ENCODE measurements around the gene AHNAK2.
"Not testable (repeated sequence)": the region's sequence is repeated elsewhere in the genome, so short reads cannot be mapped to it uniquely, and the experiment has no call there.

AHNAK2 gene

DNA sequence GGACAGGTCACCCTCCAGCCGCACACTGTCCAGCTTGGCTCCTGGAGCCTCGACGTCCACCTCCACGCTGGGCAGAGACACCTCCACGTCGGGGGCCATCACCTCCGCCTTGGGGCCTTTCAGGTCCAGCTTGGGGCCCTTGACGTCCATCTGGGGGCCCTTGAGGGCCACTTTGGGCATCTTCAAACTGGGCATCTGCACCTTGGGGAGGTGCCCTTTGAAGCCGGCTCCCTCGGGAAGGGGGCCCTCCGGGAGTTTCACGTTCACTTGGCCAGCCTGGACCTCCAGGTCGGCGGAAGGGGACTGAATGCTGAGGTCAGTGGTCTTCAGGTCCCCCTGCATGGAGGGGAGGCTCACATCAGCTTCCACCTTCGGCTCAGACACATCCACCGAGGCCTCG lies 28.2 kb downstream of the AHNAK2 start:
- DNase-seq: no peak

DNA sequence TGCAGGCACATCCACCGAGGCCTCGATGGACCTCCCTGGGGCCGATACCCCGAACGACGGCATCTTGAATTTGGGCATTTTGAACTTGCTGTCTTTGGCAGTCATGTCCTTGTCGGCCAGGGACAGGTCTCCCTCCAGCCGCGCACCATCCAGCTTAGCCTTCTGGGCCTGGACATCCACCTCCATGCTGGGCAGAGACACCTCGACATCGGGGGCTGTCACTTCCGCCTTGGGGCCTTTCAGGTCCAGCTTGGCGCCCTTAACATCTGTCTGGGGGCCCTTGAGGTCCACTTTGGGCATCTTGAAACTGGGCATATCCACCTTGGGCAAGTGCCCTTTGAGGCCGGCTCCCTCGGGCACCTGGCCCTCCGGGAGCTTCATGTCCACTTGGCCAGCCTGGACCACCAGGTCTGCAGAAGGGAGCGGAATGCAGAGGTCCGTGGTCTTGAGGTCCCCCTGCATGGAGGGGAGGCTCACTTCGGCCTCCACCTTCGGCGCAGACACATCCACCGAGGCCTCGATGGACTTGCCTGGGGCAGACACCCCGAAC lies 28.7 kb downstream of the AHNAK2 start:
- DNase-seq: not testable (repeated sequence)

DNA sequence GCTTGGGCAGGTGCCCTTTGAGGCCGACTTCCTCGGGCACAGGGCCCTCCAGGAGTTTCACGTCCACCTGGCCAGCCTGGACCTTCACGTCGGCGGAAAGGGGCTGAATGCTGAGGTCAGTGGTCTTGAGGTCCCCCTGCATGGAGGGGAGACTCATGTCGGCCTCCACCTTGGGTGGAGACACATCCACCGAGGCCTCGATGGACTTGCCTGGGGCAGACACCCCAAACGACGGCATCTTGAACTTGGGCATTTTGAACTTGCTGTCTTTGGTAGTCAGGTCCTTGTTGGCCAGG lies 29.5 kb downstream of the AHNAK2 start:
- DNase-seq: no peak

- not testable (repeated sequence) for DNase-seq
Observed at GRCh38 chr14:104947881-104948735, 30.1 kb downstream of the AHNAK2 start.

GRCh38 chr14:104947201-104947600 lies 31.0 kb downstream of the AHNAK2 start:
- DNase-seq: not testable (repeated sequence)

- DNase-seq: not testable (repeated sequence)
Observed at GRCh38 chr14:104945986-104946965, 31.9 kb downstream of the AHNAK2 start.

- not testable (repeated sequence) for DNase-seq
Observed at GRCh38 chr14:104945266-104945665, 32.9 kb downstream of the AHNAK2 start.

- DNase-seq: not testable (repeated sequence)
Observed at GRCh38 chr14:104944436-104945205, 33.6 kb downstream of the AHNAK2 start.

DNA sequence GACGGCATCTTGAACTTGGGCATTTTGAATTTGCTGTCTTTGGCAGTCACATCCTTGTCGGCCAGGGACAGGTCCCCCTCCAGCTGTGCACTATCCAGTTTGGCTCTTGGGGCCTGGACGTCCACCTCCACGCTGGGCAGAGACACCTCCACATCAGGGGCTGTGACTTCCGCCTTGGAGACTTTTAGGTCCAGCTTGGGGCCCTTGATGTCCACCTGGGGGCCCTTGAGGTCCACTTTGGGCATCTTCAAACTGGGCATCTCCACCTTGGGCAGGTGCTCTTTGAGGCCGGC lies 34.2 kb downstream of the AHNAK2 start:
- DNase-seq: not testable (repeated sequence)

DNA sequence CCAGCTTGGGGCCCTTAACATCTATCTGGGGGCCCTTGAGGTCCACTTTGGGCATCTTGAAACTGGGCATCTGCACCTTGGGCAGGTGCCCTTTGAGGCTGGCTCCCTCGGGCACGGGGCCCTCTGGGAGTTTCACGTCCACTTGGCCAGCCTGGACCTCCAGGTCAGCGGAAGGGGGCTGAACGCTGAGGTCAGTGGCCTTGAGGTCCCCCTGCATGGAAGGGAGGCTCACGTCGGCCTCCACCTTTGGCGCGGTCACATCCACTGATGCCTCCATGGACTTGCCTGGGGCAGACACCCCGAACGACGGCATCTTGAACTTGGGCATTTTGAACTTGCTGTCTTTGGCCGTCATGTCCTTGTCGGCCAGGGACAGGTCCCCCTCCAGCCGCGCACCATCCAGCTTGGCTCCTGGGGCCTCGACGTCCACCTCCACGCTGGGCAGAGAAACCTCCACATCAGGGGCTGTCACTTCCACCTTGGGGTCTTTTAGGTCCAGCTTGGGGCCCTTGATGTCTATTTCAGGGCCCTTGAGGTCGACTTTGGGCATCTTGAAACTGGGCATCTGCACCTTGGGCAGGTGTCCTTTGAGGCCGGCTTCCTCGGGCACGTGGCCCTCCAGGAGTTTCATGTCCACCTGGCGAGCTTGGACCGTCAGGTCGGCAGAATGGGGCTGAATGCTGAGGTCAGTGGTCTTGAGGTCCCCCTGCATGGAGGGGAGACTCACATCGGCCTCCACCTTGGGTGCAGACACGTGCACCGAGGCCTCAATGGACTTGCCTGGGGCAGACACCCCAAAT lies 34.8 kb downstream of the AHNAK2 start:
- not testable (repeated sequence) for DNase-seq

GRCh38 chr14:104942586-104942985 lies 35.6 kb downstream of the AHNAK2 start:
- no peak for DNase-seq

DNA sequence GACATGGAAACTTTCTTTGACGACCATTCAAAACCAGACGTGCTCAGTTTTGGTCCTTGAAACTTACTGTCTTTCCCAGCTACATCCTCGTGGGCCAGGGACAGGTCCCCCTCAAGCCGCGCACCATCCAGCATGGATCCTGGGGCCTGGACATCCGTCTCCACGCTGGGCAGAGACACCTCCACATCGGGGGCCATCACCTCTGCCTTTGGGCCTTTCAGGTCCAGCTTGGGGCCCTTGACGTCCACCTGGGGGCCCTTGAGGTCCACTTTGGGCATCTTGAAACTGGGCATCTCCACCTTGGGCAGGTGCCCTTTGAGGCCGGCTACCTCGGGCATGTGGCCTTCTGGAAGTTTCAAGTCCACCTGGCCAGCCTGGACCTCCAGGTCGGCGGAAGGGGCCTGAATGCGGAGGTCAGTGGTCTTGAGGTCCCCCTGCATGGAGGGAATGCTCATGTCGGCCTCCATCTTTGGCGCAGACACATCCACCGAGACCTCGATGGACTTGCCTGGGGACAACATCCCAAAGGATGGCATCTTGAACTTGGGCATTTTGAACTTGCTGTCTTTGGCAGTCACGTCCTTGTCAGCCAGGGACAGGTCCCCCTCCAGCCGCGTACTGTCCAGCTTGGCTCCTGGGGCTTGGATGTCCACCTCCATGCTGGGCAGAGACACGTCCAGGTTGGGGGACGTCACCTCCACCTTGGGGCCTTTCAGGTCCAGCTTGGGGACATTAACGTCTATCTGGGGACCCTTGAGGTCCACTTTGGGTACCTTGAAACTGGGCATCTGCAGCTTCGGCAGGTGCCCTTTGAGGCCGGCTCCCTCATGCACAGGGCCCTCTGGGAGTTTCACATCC lies 36.4 kb downstream of the AHNAK2 start:
- DNase-seq: no peak

GRCh38 chr14:104940526-104941150 lies 37.5 kb downstream of the AHNAK2 start:
- no peak for DNase-seq

DNA sequence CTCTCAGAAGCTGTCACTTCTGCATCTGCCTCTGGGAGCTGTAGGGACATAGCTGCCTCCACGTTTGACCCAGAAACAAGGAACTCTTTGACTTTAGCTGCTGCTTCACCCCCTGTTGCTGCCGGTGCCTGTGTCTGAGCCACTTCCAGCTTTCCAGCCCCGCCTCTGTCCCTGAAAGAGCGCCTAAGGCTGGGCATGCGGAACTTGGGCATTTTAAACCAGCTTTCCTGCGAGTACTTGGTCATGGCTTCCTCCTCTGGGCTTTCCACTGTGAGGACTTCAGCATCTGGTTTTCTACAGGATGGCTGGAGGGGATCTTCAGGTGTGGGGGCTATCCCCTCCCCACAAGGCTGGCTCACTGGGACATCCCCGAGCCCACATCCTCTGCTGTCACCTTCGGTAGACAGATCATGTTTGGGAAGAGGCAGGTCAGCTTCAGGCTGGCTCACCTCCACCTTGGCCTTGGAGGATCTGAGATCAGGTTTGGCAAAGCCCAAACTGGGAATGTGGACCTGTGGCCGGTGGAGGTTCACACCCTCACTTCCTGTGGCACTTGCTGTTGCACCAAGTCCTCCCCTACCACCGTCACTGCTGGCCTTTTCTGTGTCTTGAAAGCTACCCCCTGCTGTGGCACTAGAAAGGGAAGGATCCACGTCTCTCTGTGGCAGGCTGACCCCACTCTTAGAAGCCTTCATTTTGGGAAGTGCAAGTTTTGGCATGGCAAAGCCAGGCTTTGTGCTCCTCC lies 38.3 kb downstream of the AHNAK2 start:
- no peak for DNase-seq

- no peak for DNase-seq
Observed at GRCh38 chr14:104938960-104939359, 39.2 kb downstream of the AHNAK2 start.

GRCh38 chr14:104938436-104938835 lies 39.7 kb downstream of the AHNAK2 start:
- no peak for DNase-seq

- no peak for DNase-seq
Observed at GRCh38 chr14:104937694-104938365, 40.3 kb downstream of the AHNAK2 start.

DNA sequence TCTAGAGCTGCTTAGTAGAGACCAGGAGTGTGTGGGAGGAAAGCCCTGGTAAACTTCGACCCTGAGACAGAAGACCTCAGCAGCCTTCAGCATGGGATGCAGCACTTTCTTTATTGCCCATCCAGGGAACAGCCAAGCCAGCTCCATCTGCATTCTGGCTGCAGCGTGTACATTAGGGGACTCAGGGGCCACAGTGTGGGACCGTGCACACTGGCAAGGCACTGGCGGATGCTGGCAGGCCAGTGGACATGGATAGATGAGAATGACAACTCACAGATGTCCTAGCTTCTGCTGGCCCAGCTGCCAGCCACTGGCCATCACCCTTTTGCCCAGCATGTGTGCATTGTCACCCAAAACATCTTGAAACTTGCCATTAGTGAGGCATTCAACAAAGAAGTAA lies 41.0 kb downstream of the AHNAK2 start:
- DNase-seq: no peak
